GM12873 (cell line): ENCODE measurements around the gene PCNX2.

Experiments used
- TF ChIP-seq, protein P1 (sequence below): IDR thresholded peaks from 2 replicates; pipeline ENCODE4 v1.5.1; 2012; ENCODE audit warnings: low read depth, mild to moderate bottlenecking, moderate library complexity, low read length, control low read depth; ENCODE audit not compliant: insufficient read depth; ENCODE audit errors: missing control alignments

Gene PCNX2

DNA sequence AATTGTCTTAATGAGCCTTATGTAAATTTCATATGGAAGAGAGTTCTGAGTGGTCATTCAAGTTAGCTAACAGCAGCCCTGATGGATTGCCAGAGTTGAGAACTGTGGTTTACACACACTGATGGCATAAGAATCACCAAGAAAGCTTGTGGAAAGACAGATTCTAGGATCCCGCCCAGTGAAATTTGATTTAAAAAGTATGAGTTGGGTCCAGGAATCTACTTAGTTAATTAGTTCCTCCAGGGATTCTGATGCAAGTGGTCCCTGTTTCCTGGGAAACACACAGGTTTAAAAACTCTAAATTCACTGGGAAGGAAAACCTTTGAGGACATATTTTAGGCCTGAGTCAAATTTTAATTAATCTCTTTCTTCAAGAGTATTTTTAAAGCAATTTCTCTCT is 200.8 kb downstream of the PCNX2 start:
- TF ChIP-seq, protein P1, sequence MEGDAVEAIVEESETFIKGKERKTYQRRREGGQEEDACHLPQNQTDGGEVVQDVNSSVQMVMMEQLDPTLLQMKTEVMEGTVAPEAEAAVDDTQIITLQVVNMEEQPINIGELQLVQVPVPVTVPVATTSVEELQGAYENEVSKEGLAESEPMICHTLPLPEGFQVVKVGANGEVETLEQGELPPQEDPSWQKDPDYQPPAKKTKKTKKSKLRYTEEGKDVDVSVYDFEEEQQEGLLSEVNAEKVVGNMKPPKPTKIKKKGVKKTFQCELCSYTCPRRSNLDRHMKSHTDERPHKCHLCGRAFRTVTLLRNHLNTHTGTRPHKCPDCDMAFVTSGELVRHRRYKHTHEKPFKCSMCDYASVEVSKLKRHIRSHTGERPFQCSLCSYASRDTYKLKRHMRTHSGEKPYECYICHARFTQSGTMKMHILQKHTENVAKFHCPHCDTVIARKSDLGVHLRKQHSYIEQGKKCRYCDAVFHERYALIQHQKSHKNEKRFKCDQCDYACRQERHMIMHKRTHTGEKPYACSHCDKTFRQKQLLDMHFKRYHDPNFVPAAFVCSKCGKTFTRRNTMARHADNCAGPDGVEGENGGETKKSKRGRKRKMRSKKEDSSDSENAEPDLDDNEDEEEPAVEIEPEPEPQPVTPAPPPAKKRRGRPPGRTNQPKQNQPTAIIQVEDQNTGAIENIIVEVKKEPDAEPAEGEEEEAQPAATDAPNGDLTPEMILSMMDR: no peak

GRCh38 chr1:233094269-233094668 is 201.3 kb downstream of the PCNX2 start:
- TF ChIP-seq, protein P1: no peak

DNA sequence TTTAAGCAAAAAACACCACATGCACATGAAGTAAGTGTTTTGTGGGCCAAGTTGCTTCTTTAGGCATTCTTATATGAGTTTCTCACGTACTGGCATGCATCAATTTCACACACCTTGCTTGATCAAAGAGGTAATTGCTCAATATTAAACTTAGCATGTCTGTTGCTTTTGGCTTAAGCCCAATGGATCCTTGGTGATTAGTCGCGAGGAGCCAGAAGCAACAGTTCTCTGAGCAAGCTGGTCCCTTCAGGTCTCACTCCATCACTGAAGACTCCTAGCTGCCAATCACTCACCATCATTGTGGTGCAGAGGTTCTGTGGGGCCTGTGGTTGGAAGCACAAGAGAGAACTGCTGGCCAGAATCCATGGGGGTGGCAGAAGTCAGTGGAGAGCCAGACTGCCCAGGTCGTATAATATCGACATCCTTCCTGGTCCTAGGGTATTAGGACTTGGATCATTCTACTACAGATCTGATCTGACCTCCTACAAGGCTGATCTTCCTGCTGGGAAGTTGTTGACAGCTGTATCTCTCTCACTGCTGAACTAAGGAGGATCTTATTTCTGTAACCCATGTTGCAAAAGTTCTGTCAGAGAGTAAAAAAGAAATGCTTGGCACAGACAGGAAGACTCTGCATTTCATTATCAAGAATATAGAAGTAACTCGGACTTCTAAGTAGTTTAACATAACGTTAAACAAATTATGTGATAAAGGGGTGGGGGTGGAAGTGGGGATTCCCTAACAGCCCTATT is 204.6 kb downstream of the PCNX2 start:
- TF ChIP-seq, protein P1: no peak

GRCh38 chr1:233089251-233089650 is 206.3 kb downstream of the PCNX2 start:
- TF ChIP-seq, protein P1: no peak

DNA sequence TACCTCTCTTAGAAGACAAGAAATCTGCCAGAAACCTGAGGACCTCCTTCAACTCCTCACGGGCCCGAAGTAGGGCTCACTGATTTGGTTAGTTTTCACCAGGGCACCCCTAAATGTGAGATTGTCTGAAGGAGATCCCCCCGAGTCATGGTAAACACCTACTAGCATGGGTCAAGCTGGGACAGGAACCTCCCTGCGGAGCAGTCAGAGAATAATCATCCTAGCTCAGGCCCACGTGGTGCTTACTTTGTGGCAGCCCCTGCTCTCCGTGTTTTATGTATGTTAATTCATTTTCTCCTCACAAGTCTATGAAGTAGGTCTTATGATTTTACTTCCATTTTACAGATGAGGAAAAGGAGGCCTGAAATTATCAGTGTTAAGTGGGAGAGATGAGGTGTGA is 206.9 kb downstream of the PCNX2 start:
- TF ChIP-seq, protein P1: no peak

GRCh38 chr1:233086961-233087881 is 208.3 kb downstream of the PCNX2 start:
- TF ChIP-seq, protein P1: no peak

GRCh38 chr1:233085566-233085965 is 210.0 kb downstream of the PCNX2 start:
- TF ChIP-seq, protein P1: no peak
